Globus pallidus (tissue), 1 donor: ENCODE measurements around the gene AFG3L2.
"Not testable (repeated sequence)": the region's sequence is repeated elsewhere in the genome, so short reads cannot be mapped to it uniquely, and the experiment has no call there.

Experiments
- DNase-seq: peaks from one replicate; pipeline ENCODE4 v3.0.0-alpha.2; 2015; ENCODE audit warnings: low spot score

AFG3L2 gene

GRCh38 chr18:12397254-12397653 is 20.2 kb upstream of the AFG3L2 start:
- DNase-seq: no peak

GRCh38 chr18:12394428-12394827 is 17.4 kb upstream of the AFG3L2 start:
- DNase-seq: no peak

DNA sequence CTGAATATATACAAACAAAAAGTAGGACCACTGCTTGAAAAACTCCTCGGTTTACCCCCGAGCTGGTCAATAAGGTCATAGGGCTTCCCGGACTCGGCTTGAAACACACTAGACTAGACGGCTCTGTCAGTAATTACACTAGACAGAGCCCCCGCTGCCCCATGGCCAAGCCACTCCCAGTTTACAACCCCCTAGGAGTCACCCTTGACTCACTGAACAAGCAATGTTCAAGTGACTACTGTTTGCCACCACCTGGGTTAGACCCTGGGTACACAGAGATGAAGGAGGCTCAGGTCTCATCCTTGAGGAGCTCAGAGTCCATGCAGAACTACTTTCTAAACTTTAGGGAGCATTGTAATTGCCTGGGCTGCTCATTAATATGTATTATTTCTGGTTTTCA is 17.0 kb upstream of the AFG3L2 start:
- DNase-seq: no peak

GRCh38 chr18:12393510-12393909 is 16.5 kb upstream of the AFG3L2 start:
- no peak for DNase-seq

GRCh38 chr18:12391487-12392165 is 14.6 kb upstream of the AFG3L2 start:
- DNase-seq: peak; percentile 71

DNA sequence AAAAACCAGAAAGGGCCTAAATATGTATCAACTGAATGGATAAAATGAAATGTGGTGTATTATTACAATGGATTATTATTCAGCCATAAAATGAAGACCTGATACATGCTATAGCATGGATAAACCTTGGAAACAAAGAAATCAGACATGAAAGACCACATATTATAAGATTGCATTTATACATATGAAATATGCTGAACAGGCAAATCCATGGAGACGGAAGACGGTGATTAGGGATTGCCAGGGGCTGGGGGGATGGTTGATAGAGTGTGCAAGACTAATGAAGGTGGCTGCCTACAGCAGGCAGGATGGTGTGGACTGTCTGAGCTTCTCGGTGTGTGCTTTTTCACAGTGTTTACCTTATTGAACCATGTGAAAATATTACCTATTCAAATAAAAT is 11.4 kb upstream of the AFG3L2 start:
- no peak for DNase-seq

GRCh38 chr18:12384261-12384660 is 7.2 kb upstream of the AFG3L2 start:
- DNase-seq: no peak

- not testable (repeated sequence) for DNase-seq
These were observed 6.7 kb upstream of the AFG3L2 start for GRCh38 chr18:12383759-12384158.

DNA sequence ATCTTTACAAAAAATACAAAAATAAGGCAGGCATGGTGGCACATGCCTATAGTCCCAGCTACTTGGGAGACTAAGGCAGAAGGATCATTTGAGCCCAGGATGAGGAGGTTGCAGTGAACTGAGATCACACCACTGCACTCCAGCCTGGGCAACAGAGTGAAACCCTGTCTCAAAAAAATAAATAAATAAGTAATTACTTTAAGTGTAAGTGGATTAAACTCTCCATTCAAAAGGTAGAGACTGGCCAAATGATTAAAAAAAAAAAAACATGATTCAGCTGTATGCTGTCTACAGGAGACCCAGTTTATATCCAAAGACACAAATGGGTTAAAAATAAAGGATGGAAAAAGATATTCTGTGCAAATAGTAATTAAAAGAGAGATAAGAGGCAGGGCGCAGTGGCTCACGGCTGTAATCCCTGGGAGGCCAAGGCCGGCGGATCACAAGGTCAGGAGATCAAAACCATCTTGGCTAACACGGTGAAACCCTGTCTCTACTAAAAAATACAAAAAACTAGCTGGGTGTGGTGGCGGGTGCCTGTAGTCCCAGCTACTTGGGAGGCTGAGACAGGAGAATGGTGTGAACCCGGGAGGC is 5.3 kb upstream of the AFG3L2 start:
- DNase-seq: not testable (repeated sequence)

DNA sequence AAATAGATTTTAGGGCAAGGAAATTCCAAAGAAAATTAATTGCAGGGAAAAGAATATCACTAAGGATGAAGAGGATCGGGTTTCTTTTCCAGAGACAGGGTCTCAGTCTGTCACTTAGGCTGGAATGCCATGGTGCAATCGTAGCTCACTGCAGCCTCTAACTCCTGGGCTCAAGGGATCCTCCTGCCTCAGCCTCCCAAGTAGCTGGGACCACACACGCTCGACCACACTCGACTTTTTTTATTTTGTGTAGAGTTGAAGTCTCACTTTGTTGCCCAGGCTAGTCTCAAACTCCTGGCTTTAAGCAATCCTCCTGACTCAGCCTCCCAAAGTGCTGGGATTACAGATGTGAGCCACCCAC is 1.2 kb upstream of the AFG3L2 start:
- DNase-seq: not testable (repeated sequence)

DNA sequence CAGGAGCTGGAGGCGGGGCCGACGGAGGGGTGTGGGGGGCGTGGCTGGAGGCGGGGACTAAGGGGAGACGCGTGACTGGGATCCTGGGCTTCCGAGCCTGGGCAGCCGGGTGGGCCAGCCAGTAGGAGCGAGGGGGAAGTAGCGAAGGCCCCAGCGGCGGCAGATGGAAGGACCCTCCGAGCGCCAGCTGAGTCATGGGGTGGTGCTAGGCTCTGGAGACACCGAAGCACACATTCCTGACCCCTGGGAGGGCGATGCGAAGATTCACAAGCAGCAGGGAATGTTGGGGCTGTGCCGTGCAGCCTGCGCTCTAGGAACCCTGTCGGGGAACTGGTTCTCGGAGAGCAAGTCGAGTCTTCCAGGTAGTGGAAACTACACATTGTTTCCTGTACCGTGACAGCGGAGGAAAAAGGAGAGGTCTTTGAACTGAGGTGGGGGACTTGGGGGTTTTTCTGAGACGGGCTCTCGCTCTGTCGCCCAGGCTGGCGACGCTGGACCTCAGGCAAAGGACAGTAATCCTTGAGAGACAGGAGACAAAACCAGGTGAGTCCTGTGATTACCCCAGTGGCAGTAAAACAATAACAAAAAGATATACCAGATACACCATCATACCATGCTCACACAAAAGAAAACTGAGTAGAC is 650 bp upstream of the AFG3L2 start:
- no peak for DNase-seq

DNA sequence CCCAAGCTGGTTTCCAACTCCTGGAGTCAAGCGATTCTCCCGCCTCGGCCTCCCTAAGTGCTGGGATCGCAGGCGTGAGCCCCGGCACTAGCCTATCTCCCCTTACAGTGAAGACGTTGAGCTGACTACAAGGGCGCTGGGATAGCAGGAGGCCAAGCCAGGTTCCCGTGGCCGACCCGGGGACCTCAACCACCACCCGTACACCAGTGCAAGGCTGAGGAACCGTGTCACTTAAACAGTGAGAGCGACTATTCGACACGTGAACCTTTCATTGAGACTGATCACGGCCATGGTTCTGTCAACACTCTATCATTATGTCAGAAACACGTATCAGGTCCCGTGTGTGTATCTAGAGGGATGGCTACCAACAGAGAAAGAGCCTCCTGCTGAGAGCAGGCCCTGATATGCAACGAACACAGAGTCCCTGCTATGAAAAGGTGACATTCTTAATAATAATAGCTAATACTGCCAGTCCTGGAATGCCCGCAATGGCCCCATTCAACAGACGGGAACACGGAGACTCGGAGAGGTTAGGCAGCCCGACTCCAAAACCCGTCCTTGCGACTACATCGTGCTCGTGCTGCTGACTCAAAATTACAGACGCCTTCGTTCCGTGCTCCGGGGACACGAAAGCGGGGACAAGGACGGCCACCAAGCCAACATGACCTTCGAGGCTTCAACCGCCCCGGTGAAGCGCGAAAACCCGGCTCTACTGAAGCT is 833 bp downstream of the AFG3L2 start:
- no peak for DNase-seq

DNA sequence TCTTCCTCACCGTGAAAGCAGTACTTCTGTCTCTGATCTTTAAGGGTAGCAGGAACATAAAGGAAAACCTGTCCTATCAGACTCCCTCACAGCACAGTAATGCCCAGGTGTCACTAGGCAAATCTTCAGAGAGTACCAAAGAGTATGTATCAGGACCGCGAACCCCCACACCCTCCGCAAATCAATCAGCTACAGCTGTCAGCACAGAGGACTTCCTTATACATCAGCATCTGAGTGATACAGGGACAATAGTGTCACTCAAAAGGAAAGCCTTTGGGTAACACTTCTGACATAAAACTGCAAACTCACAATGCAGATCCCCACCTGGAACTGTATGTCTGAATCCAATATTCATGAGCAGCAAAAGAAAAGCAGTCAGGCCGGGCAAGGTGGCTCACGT is 2.6 kb downstream of the AFG3L2 start:
- DNase-seq: no peak

DNA sequence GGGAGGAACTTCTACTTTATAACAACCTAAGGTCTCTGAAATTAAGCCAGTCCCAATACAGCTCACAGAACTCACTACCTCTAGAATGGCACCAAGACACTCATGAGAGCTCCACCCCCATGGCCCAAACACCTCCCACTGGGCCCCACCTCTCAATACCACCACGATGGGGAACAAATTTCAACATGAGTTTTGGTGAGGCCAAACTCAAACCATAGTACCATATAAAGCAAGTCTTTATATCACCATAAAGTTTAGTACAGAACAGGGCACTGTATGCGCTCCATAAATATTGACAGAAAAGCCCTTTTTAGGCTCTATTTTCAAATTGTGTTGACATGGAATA is 3.3 kb downstream of the AFG3L2 start:
- DNase-seq: no peak

GRCh38 chr18:12373116-12373770 is 3.8 kb downstream of the AFG3L2 start:
- no peak for DNase-seq

GRCh38 chr18:12372406-12372805 is 4.6 kb downstream of the AFG3L2 start:
- DNase-seq: no peak

DNA sequence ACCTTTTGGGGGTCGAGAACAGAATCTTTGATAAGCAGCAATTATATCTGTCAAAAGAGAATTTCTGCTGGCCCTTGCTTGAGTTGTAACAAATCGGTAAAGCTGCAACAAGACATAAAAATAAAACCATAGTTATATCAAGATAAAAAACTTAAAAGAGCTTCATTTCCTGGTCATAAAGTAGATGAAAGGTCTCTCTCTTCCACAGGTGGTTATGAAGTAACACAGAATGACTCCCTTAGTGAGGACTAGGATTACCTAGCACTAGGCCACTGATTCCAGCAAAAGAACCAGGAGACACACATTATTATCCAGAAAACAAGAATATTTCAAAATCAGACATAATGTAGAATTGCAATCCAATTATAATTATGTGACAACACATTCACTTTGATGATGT is 5.4 kb downstream of the AFG3L2 start:
- no peak for DNase-seq

- DNase-seq: no peak
These were observed 7.8 kb downstream of the AFG3L2 start for GRCh38 chr18:12369211-12369610.

GRCh38 chr18:12366784-12367183 is 10.2 kb downstream of the AFG3L2 start:
- no peak for DNase-seq

- DNase-seq: peak; percentile 24
These were observed 10.6 kb downstream of the AFG3L2 start for GRCh38 chr18:12366379-12366778.

DNA sequence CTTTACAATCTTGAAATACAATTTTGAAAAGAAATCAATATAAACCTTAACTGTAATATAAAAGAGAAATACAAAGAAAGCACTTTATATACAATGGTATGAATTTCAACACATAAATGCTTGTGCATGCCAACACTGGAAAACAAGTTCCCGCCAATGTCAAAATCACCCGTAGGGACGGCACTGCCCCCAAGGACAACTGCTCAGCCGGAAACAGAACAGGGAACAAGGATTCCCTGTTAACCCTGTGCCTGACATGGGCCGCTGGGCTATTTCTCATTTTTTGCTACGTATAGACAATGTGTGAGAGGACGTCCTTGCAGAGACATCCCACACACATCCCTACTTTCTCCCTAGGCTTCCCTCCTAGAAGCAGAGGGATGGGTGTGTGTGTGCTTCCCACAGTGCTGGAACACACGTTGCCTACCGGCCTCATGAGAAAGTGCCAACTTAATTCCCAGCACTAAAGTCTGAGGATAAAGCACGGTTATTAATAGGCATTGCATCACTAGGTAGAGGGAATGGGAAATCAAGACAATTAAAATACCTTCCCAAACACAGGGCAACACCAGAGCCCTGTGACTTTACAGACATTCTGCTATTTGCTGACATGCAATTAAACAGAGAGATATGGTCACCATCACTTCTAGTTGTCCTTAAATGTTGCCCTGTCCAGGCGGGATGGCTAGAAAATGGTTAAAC is 14.4 kb downstream of the AFG3L2 start:
- no peak for DNase-seq
